Mucosa of stomach (tissue), 1 donor: ENCODE data around the gene LTBP3.

ENCODE experiments used
- H3K27me3 ChIP-seq: one replicate; pipeline ENCODE4 v1.7.0; 2013; ENCODE audit warnings: mild to moderate bottlenecking, low read length; ENCODE audit not compliant: control insufficient read depth, insufficient read depth
- H3K36me3 ChIP-seq: one replicate; pipeline ENCODE4 v1.7.0; 2013; ENCODE audit warnings: low read length; ENCODE audit not compliant: control insufficient read depth, insufficient read depth
- H3K4me1 ChIP-seq: one replicate; pipeline ENCODE4 v1.7.0; 2013; ENCODE audit warnings: mild to moderate bottlenecking, low read length; ENCODE audit not compliant: control insufficient read depth, insufficient read depth
- H3K4me3 ChIP-seq: one replicate; pipeline ENCODE4 v1.7.0; 2013; ENCODE audit warnings: low read length
- H3K9ac ChIP-seq: one replicate; pipeline ENCODE4 v1.7.0; 2013; ENCODE audit warnings: mild to moderate bottlenecking, low read length, moderate library complexity
- H3K9me3 ChIP-seq: one replicate; pipeline ENCODE4 v1.7.0; 2013; ENCODE audit warnings: mild to moderate bottlenecking, low read length, moderate library complexity; ENCODE audit not compliant: control insufficient read depth
- donor health status: Pancreatic carcinoma.

LTBP3 gene

DNA sequence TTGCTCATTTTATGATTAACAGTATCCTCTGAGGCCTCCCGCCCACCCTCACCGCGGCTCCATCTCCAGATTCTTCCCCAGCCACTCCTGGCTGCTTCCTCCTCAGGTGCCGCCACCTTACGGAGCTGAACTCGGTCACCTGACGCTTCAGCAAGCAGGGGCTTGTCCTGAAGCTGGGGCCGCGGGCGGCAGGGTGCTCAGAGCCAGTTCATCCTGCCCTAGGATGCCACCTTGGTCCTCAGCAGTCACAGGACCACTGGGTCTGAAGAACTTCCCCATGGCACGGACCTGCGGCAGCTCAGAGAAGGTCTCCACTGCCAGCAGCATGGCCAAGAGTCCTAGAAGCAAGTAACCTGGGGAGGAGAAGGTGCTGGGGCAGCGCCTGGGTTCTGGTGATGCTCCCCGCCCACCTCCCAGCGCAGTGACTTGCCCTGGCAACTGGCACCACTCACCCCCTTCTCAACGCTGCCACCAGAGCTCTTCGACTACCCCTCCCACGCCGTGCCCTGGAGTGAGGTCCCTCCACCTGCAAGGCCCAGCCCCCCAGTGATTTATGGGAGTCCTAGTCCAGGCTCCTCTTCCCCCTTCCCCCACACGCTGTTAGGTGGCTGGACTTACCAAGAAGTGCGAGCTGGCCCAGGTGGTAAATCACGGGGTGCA lies 34.8 kb upstream of the LTBP3 start:
- H3K4me1 ChIP-seq = peaks cover 41% of the 10 kb centered on the region
- no peak overlapping the region for H3K9ac ChIP-seq

DNA sequence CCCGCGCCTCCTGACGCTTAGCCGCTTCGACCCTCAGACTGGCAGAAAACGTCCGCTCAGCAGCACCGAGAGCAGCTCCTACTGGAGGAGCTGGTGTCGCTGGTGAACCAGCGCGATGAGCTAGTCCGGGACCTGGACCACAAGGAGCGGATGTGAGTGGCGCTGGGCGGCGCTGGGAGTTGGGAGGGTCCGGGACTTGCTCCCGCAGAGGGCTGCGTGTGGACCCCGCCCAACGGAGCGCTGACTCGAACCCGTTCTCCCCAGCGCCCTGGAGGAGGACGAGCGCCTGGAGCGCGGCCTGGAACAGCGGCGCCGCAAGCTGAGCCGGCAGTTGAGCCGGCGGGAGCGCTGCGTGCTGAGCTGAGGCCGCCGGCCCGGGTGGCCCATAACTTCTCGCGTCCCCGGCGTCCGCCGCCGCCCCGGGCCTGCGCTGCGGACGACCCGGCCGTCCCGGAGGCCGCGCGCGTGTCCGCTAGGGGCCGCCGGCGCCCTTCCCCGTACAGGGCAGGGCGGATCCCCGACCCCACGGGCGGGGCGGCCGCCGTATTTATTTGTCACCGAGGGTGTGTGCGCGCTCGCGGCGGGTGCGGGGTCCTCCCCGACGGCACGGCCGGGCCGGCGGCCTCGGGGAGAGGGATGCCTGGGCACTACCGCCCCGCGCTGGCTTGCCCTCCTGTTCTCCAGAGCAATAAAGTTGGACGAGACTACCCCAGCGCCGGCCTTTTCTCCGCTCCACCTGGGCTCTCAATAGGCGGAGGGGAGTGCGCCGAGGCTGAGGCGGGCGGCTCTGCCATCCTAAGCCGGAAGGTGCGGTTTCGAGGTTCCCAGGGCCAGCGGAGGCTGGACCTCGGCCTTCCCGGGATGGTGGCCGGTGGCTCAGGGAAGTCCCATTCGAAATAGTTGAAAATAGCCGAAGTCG lies 34.0 kb upstream of the LTBP3 start:
- H3K9ac ChIP-seq = no peak overlapping the region
- peaks cover 6% of the 10 kb centered on the region for H3K36me3 ChIP-seq
- no peaks in the 10 kb centered on the region for H3K27me3 ChIP-seq
- no peak overlapping the region for H3K4me3 ChIP-seq
- H3K9me3 ChIP-seq = no peaks in the 10 kb centered on the region
- H3K4me1 ChIP-seq = peaks cover 48% of the 10 kb centered on the region

More for the DNA sequence above, 34.8 kb upstream of the LTBP3 start:
- Histone ChIP-seq H3K9me3 (no peaks in the 10 kb centered on the region), H3K4me3 (no peak overlapping the region), H3K36me3 (peaks cover 13% of the 10 kb centered on the region), H3K27me3 (no peaks in the 10 kb centered on the region)

DNA sequence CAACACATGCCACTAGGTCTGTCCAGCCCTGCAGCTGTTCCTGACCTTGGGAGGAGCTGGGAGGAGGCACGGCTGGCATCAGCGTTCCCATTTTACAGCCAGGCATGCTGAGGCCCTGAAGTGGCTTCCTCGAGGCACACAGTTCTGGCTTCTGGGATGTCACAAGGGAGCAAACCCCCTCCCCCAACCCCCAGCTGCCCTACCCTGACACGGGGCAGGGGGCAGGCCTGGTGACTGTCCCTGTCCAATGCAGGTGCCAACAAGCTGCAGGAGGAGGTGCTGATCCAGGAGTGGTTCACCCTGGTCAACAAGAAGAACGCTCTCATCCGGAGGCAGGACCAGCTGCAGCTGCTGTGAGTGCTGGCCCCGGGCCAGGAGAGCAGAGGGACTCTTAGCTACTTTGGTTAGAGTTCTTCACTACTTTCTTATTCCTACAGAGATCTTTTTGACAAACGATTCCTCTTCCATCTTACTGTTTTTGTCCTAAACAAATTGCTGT lies 32.1 kb upstream of the LTBP3 start:
- Histone ChIP-seq H3K4me3 (no peak overlapping the region), H3K9ac (no peak overlapping the region), H3K27me3 (no peaks in the 10 kb centered on the region), H3K4me1 (peaks cover 39% of the 10 kb centered on the region), H3K36me3 (peaks cover 6% of the 10 kb centered on the region), H3K9me3 (no peaks in the 10 kb centered on the region)

DNA sequence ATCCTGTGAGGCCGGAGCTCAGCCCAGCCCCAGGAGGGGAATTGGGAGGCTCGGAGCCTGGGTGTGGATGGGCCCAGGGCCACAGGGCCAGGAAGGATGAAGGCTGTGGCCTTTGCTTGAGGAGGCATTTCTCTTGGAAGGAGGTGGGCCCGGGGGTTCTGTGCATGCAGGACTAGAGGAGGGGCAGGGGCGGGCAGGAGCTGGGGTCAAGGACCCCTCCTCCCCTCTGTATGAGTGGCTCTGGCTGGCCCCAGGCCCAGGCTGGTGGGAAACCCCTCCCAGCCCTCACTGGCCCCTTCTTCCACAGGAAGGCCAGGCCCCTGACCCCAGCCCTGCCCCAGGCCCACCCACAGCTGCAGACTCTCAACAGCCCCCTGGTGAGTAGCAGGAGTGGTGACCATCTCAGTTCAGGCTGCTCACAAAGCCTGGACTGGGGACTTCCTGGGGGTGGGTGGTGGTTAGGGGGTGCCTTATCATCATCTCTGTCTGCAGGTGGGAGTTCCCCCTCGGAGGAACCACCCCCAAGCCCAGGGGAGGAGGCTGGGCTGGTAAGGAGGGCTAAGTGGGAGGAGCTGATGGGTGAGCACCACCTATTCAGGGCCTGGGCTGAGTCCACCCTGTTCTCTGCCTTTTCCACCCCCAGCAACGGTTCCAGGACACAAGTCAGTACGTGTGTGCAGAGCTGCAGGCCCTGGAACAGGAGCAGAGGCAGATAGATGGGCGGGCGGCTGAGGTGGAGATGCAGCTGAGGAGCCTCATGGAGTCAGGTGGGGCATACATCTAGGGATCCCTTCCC lies 31.5 kb upstream of the LTBP3 start:
- Histone ChIP-seq H3K36me3 (peaks cover 6% of the 10 kb centered on the region), H3K9me3 (no peaks in the 10 kb centered on the region), H3K4me3 (no peak overlapping the region), H3K9ac (no peak overlapping the region), H3K27me3 (no peaks in the 10 kb centered on the region), H3K4me1 (peaks cover 34% of the 10 kb centered on the region)

DNA sequence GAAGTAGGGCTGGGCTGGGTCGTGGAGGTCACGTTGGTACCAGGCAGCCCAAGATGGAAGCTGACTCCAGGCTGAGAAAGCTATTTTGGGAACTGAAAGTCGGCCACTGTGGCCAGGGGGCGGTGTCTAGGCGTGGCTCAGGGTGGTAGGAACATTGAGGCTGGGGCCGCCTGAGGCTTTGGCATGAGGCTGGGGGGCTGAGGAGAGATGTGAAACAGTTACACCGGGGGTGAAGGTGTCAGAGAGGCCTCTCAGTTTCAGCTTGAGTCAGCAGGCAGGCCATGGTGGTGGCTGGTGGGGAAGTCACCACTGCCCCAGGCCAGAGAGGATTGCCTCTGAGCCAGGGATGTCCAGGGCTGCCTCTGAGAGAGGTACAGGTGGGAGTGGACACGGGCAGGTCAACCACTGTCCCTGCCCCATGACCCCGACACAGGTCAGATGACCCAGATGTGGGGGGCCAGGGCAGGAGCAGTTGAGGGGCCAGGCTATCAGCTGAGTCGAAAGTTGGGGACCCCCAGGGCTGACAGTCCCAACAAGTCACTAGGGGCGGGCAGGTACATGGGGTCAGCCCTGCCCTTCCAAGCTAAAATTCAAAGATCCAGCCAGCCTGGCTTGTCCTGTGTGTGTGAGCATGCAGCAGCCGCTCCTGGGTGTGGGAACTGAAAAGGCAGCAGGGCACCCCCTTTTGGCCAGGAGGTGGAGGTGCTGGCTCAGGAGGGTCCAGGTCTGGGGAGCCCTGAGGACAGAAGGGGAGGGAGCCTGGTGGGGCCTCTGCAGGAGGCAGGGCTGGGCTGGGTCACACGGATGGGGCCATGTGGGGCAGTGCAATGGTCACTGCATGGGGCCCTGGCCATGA lies 30.3 kb upstream of the LTBP3 start:
- H3K36me3 ChIP-seq = peaks cover 11% of the 10 kb centered on the region
- H3K4me1 ChIP-seq = peaks cover 38% of the 10 kb centered on the region
- no peak overlapping the region for H3K4me3 ChIP-seq
- no peak overlapping the region for H3K9ac ChIP-seq
- no peaks in the 10 kb centered on the region for H3K27me3 ChIP-seq
- H3K9me3 ChIP-seq = no peaks in the 10 kb centered on the region

DNA sequence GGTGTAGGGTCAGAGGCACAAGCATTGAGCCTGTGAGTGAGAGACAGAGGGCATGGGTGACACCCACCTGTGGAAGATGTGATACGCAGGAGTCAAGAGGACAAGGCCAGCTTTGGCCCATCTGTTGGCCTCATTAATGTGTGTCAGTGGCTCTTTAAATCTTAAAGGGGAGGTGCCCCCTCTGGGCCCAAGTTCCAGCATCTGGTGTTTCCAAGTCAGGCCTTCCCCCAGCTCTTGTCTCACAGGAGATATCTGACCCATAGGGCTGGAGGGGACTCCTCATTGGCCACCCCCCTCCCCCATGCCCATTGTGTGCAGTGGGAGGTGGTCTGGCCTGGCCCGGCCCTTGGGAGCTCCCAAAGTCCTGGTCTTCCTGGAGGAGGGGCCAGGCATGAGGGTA lies 28.5 kb upstream of the LTBP3 start:
- no peak overlapping the region for H3K9ac ChIP-seq
- H3K9me3 ChIP-seq = no peaks in the 10 kb centered on the region
- H3K4me1 ChIP-seq = peaks cover 25% of the 10 kb centered on the region
- H3K27me3 ChIP-seq = no peaks in the 10 kb centered on the region
- peaks cover 11% of the 10 kb centered on the region for H3K36me3 ChIP-seq
- no peak overlapping the region for H3K4me3 ChIP-seq

DNA sequence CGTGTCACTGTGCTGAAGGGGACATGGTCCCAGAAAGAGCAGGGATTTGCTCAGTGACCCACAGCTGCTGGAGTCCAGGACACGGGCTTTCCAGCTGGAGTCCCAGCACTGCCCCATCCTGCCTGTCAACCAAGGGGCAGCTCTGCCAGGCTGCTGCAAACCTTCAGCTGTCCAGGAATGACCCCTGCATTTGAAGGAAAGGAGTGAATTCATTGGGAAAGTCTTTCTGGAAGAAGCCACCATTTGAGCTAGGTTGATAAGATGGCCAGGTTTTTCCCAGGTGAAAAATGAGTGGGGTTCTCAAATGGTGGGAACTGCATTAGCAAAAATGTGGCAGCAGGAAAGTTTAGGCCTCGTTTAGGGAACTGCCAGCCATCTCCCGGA lies 28.1 kb upstream of the LTBP3 start:
- Histone ChIP-seq H3K36me3 (peaks cover 13% of the 10 kb centered on the region), H3K27me3 (no peaks in the 10 kb centered on the region), H3K9ac (no peak overlapping the region), H3K9me3 (no peaks in the 10 kb centered on the region), H3K4me3 (no peak overlapping the region), H3K4me1 (peaks cover 21% of the 10 kb centered on the region)

DNA sequence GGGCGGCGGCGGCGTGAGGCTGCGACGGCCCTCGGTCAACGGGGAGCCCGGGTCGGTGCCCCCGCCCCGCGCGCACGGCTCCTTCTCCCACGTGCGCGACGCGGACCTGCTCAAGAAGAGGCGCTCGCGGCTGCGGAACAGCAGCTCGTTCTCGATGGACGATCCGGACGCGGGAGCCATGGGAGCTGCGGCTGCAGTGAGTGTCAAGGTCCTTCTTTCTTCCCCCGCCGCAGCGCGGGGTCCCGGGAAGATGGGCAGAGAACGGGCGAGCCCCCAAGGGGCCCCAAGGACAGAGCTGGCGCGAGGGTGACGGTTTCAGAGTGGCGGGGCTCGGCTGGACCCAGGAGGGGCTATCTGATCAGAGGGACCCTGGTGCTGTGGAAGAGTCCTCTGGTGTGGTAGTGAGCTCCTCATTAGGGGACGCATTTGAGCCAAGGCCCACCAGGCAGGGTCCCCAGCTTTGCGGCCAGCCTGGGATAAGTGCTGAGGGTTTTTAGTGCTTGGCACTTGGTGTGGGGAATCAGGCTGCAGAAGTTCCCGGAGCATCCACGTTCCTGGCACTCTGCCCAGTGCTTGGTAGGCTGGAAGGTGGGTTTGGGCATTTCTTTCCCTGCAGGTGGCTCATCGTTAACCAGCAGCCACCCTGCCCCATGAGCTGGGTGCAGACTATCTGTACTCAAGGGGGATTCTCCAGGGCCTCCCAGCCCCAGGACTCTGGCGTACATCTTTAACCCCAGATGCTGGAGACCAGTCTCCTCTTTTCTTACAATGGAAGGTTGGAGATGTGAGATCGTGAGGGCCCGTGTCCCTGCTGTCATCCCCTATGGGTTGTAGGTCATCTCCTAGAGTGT lies 27.5 kb upstream of the LTBP3 start:
- peaks cover 23% of the 10 kb centered on the region for H3K4me1 ChIP-seq
- H3K27me3 ChIP-seq = no peaks in the 10 kb centered on the region
- peaks cover 19% of the 10 kb centered on the region for H3K36me3 ChIP-seq
- no peaks in the 10 kb centered on the region for H3K9me3 ChIP-seq
- no peak overlapping the region for H3K9ac ChIP-seq
- H3K4me3 ChIP-seq = no peak overlapping the region

DNA sequence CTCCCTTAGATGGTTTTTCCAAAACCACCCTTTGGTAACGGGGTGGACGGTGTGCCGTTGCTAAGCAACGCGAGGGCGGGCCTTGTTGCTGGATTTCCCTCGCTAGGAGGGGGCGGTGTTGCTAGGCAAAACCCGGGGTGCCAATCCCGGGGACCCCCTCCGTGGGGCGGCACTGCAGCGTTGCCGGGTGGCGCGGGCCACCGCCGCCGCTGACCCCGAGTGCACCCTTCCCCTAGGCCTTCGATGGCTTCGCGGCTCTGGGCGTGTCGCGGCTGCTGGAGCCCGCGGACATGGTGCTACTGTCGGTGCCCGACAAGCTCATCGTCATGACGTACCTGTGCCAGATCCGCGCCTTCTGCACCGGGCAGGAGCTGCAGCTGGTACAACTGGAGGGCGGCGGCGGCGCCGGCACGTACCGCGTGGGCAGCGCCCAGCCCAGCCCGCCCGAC lies 26.6 kb upstream of the LTBP3 start:
- Histone ChIP-seq H3K9me3 (no peaks in the 10 kb centered on the region), H3K4me3 (no peak overlapping the region), H3K36me3 (peaks cover 18% of the 10 kb centered on the region), H3K27me3 (no peaks in the 10 kb centered on the region), H3K4me1 (peaks cover 27% of the 10 kb centered on the region), H3K9ac (no peak overlapping the region)

DNA sequence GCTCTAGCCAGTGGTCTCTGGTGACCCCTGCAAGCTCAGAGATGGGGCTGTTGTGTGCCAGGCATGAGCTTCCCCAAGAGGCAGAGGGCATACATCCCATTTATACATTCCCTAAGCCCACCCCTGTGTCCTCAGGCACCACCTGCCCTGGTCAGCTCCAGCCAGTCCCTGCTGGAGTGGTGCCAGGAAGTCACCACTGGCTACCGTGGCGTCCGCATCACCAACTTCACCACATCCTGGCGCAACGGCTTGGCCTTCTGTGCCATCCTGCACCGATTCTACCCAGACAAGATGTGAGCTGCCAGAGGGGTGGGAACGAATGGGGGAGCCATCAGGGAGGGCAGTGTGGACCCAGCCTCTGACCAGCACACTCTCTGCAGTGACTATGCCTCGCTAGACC lies 25.9 kb upstream of the LTBP3 start:
- H3K9ac ChIP-seq = no peak overlapping the region
- H3K4me3 ChIP-seq = no peak overlapping the region

More for the DNA sequence above, 25.9 kb upstream of the LTBP3 start:
- Histone ChIP-seq H3K9me3 (no peaks in the 10 kb centered on the region), H3K4me1 (peaks cover 28% of the 10 kb centered on the region), H3K27me3 (no peaks in the 10 kb centered on the region), H3K36me3 (peaks cover 18% of the 10 kb centered on the region)
